OCI-LY1 (cell line): ENCODE measurements around the gene ITGB1BP2.
A peak's percentile ranks its signal among the peaks of the same experiment; 100 is the strongest.

Source experiments
- H2AFZ ChIP-seq: fragments of 200-600 bp; sonication (generic), shearing (Covaris generic); 2 replicates; pipeline ENCODE4 v1.6.0; 2014; ENCODE audit warnings: antibody characterized with exemption, mild to moderate bottlenecking, low read length
- H3F3A ChIP-seq: fragments of 200-600 bp; sonication (generic), shearing (Covaris generic); 2 replicates; pipeline ENCODE4 v1.6.0; 2014; ENCODE audit warnings: mild to moderate bottlenecking, antibody characterized with exemption, low read length, moderate library complexity; ENCODE audit not compliant: insufficient read depth
- H3K27ac ChIP-seq: fragments of 200-600 bp; sonication (generic); 2 replicates; pipeline ENCODE4 v1.5.1; 2014; ENCODE audit warnings: low read length, mixed run types, mild to moderate bottlenecking, low read depth; ENCODE audit not compliant: poor library complexity, severe bottlenecking
- H3K27me3 ChIP-seq: fragments of 200-600 bp; sonication (generic); 2 replicates; pipeline ENCODE4 v1.6.0; 2014; ENCODE audit warnings: antibody characterized with exemption, mild to moderate bottlenecking, low read length, moderate library complexity; ENCODE audit not compliant: insufficient read depth
- H3K36me3 ChIP-seq: fragments of 200-600 bp; sonication (generic); 2 replicates; pipeline ENCODE4 v1.6.1; 2014; ENCODE audit warnings: mild to moderate bottlenecking, antibody characterized with exemption, low read length, moderate library complexity, mixed read lengths; ENCODE audit not compliant: insufficient read depth
- H3K4me1 ChIP-seq: fragments of 200-600 bp; sonication (generic); 2 replicates; pipeline ENCODE4 v1.5.1; 2014; ENCODE audit warnings: mild to moderate bottlenecking, low read length, moderate library complexity; ENCODE audit not compliant: insufficient read depth, severe bottlenecking
- H3K4me2 ChIP-seq: fragments of 200-600 bp; sonication (generic), shearing (Covaris generic); 2 replicates; pipeline ENCODE4 v1.6.1; 2014; ENCODE audit warnings: low read length
- H3K4me3 ChIP-seq: fragments of 200-600 bp; sonication (generic); 2 replicates; pipeline ENCODE4 v1.5.1; 2014; ENCODE audit warnings: low read length, low read depth, mild to moderate bottlenecking, mixed read lengths; ENCODE audit not compliant: poor library complexity, severe bottlenecking
- H3K79me2 ChIP-seq: fragments of 200-600 bp; shearing (Covaris generic); 2 replicates; pipeline ENCODE4 v1.6.1; 2016; ENCODE audit warnings: mixed run types, low read length, mixed read lengths; ENCODE audit not compliant: insufficient read depth
- H3K9ac ChIP-seq: fragments of 200-600 bp; sonication (generic), shearing (Covaris generic); 2 replicates; pipeline ENCODE4 v1.6.1; 2014; ENCODE audit warnings: mild to moderate bottlenecking, low read length, mixed read lengths
- H3K9me2 ChIP-seq: fragments of 200-600 bp; sonication (generic), shearing (Covaris generic); 2 replicates; pipeline ENCODE4 v1.6.1; 2014; ENCODE audit warnings: low read depth, mild to moderate bottlenecking, low read length, mixed read lengths
- H3K9me3 ChIP-seq: fragments of 200-600 bp; shearing (Covaris generic); 2 replicates; pipeline ENCODE4 v1.6.1; 2014; ENCODE audit warnings: low read length, mixed read lengths
- H4K20me1 ChIP-seq: fragments of 200-600 bp; sonication (generic), shearing (Covaris generic); 2 replicates; pipeline ENCODE4 v1.6.0; 2016; ENCODE audit warnings: mild to moderate bottlenecking, low read length; ENCODE audit not compliant: insufficient read depth
- CTCF ChIP-seq: fragments of 200-600 bp; sonication (generic), shearing (Covaris generic); IDR thresholded peaks from 2 replicates; pipeline ENCODE4 v1.5.1; 2017; ENCODE audit warnings: mild to moderate bottlenecking, antibody characterized with exemption, low read length, moderate library complexity, mixed read lengths
- EZH2 ChIP-seq: fragments of 200-600 bp; sonication (generic), shearing (Covaris generic); IDR thresholded peaks from 2 replicates; pipeline ENCODE4 v1.8.0; 2017; ENCODE audit warnings: borderline replicate concordance, mixed run types, mild to moderate bottlenecking, antibody characterized with exemption, low read length, moderate library complexity, mixed read lengths

The ITGB1BP2 gene

GRCh38 chrX:71301195-71301924 lies at the start of gene ITGB1BP2:
ITGB1BP2 (plus strand) TSS chrX:71301750; CDS start chrX:71301807, 57 bp downstream.
- Histone ChIP-seq H3K4me3 (no peak within 1 kb of the TSS), H3K79me2 (no peaks in the 10 kb centered on the region), H3K9me2 (no peaks in the 10 kb centered on the region), H3K27ac (no peak within 1 kb of the TSS), H3K4me2 (no peak within 1 kb of the TSS), H4K20me1 (no peaks in the 10 kb centered on the region), H3K27me3 (no peaks in the 10 kb centered on the region), H3K9me3 (no peaks in the 10 kb centered on the region), H3K9ac (no peak within 1 kb of the TSS), H3K36me3 (peaks cover 78% of the 10 kb centered on the region), H3F3A (no peaks in the 10 kb centered on the region), H2AFZ (no peak within 1 kb of the TSS), H3K4me1 (no peaks in the 10 kb centered on the region)
- TF ChIP-seq EZH2 = no peak
- no peak for TF ChIP-seq CTCF

- Histone ChIP-seq H3K9ac (no peak overlapping the region; the same call in 1 of the 2 replicates), H3K9me2 (no peaks in the 10 kb centered on the region), H3K27ac (no peak overlapping the region), H2AFZ (no peak overlapping the region), H4K20me1 (no peaks in the 10 kb centered on the region), H3K27me3 (no peaks in the 10 kb centered on the region), H3K4me2 (peak overlapping the region; percentile 83), H3K4me1 (peaks cover 31% of the 10 kb centered on the region), H3F3A (no peaks in the 10 kb centered on the region), H3K79me2 (no peaks in the 10 kb centered on the region; the same call in 1 of the 2 replicates), H3K4me3 (peak overlapping the region; percentile 84), H3K9me3 (no peaks in the 10 kb centered on the region), H3K36me3 (peaks cover 29% of the 10 kb centered on the region)
- TF ChIP-seq CTCF = no peak
- no peak for TF ChIP-seq EZH2
Measured at GRCh38 chrX:71252221-71252620, 49.3 kb upstream of the ITGB1BP2 start.

- H4K20me1 ChIP-seq = no peaks in the 10 kb centered on the region
- H3K79me2 ChIP-seq = no peaks in the 10 kb centered on the region; the same call in 1 of the 2 replicates
- no peak for TF ChIP-seq EZH2
- TF ChIP-seq CTCF = peak; percentile 41
- H3K4me1 ChIP-seq = peaks cover 31% of the 10 kb centered on the region
- no peaks in the 10 kb centered on the region for H3F3A ChIP-seq
- H3K9ac ChIP-seq = peak overlapping the region; percentile 91
- H3K4me3 ChIP-seq = peak overlapping the region; percentile 84
- no peaks in the 10 kb centered on the region for H3K9me2 ChIP-seq
- no peaks in the 10 kb centered on the region for H3K27me3 ChIP-seq
- H2AFZ ChIP-seq = no peak overlapping the region
- peak overlapping the region; percentile 83 for H3K4me2 ChIP-seq
- H3K9me3 ChIP-seq = no peaks in the 10 kb centered on the region
- peak overlapping the region; percentile 59 for H3K27ac ChIP-seq
- H3K36me3 ChIP-seq = peaks cover 16% of the 10 kb centered on the region
Measured at GRCh38 chrX:71253253-71254091, 48.1 kb upstream of the ITGB1BP2 start.
